ENCODE data around the gene ZNF532. TPM values are rescaled to one million over a fixed set of nuclear protein-coding genes. Genes with fewer than 3 reads are reported as not detected.

Gene ZNF532
- polyA plus RNA-seq, 1 donor (not counting 4 experiments of a cell fraction or from before 2014, with no cell fraction given) = 31.5 TPM

- Histone ChIP-seq H3K36me3 (ENCODE audit: control insufficient read depth in 2 of 2, extremely low read depth in 1 of 2, insufficient read depth in 2 of 2, low read length in 2 of 2) (no peaks in the 10 kb centered on the region), H3K9ac (ENCODE audit: control insufficient read depth, extremely low read depth, insufficient read depth, low read length) (no peak overlapping the region), H3K4me3 (ENCODE audit: control insufficient read depth in 2 of 3, extremely low read depth in 1 of 3, insufficient read depth in 2 of 3, low read depth in 1 of 3, low read length in 3 of 3) (no peak overlapping the region), H3K27me3 (ENCODE audit: control insufficient read depth, extremely low read depth, insufficient read depth, low read length) (no peaks in the 10 kb centered on the region), H3K9me3 (ENCODE audit: control insufficient read depth, low read depth, low read length) (no peaks in the 10 kb centered on the region), H3K4me2 (ENCODE audit: control insufficient read depth, extremely low read depth, insufficient read depth, low read depth, low read length) (no peak overlapping the region), H3K9me1 (ENCODE audit: control insufficient read depth, extremely low read depth, insufficient read depth, low read length) (no peaks in the 10 kb centered on the region), H3K27ac (ENCODE audit: control insufficient read depth, insufficient read depth, low read length) (no peak overlapping the region), H3K4me1 (ENCODE audit: control insufficient read depth, extremely low read depth, insufficient read depth, low read length) (peaks cover 32% of the 10 kb centered on the region), H3K79me2 (ENCODE audit: control insufficient read depth, insufficient read depth, low read length) (no peaks in the 10 kb centered on the region), H2AFZ (ENCODE audit: control insufficient read depth, low read length) (no peak overlapping the region), H4K20me1 (ENCODE audit: control insufficient read depth, extremely low read depth, insufficient read depth, low read length) (no peaks in the 10 kb centered on the region)
- FAIRE-seq = no peak
- DNase-seq (ENCODE audit: low read depth, low spot score) = no peak
- TF ChIP-seq CTCF (optimal IDR thresholded peaks at IDR 0.05 in 1 of 3, IDR thresholded peaks at IDR 0.05 in 1 of 3, conservative IDR thresholded peaks at IDR 0.05 in 1 of 3; ENCODE audit: extremely low read depth in 1 of 3, insufficient read depth in 2 of 3, low read length in 3 of 3) (no peak), EZH2 (IDR thresholded peaks at IDR 0.05; ENCODE audit: low read length) (no peak)
- dilution Hi-C loops (cut with MboI; ENCODE audit: extremely low pct_ligation_motif_present, low sequenced_read_pairs) = no loop called here
These were observed 124.6 kb downstream of the ZNF532 start for GRCh38 chr18:58989184-58989759.

- FAIRE-seq = no peak
- Histone ChIP-seq H2AFZ (ENCODE audit: control insufficient read depth, low read length) (no peak overlapping the region), H3K9ac (ENCODE audit: control insufficient read depth, extremely low read depth, insufficient read depth, low read length) (no peak overlapping the region), H3K9me3 (ENCODE audit: control insufficient read depth, low read depth, low read length) (no peaks in the 10 kb centered on the region), H3K27me3 (ENCODE audit: control insufficient read depth, extremely low read depth, insufficient read depth, low read length) (no peaks in the 10 kb centered on the region), H3K4me2 (ENCODE audit: control insufficient read depth, extremely low read depth, insufficient read depth, low read depth, low read length) (no peak overlapping the region), H3K4me3 (ENCODE audit: control insufficient read depth in 2 of 3, extremely low read depth in 1 of 3, insufficient read depth in 2 of 3, low read depth in 1 of 3, low read length in 3 of 3) (no peak overlapping the region), H3K27ac (ENCODE audit: control insufficient read depth, insufficient read depth, low read length) (no peak overlapping the region), H3K9me1 (ENCODE audit: control insufficient read depth, extremely low read depth, insufficient read depth, low read length) (no peaks in the 10 kb centered on the region), H4K20me1 (ENCODE audit: control insufficient read depth, extremely low read depth, insufficient read depth, low read length) (no peaks in the 10 kb centered on the region), H3K79me2 (ENCODE audit: control insufficient read depth, insufficient read depth, low read length) (no peaks in the 10 kb centered on the region), H3K4me1 (ENCODE audit: control insufficient read depth, extremely low read depth, insufficient read depth, low read length) (peaks cover 32% of the 10 kb centered on the region), H3K36me3 (ENCODE audit: control insufficient read depth in 2 of 2, extremely low read depth in 1 of 2, insufficient read depth in 2 of 2, low read length in 2 of 2) (no peaks in the 10 kb centered on the region)
- dilution Hi-C loops (cut with MboI; ENCODE audit: extremely low pct_ligation_motif_present, low sequenced_read_pairs) = no loop called here
- no peak for DNase-seq (ENCODE audit: low read depth, low spot score)
- TF ChIP-seq CTCF (optimal IDR thresholded peaks at IDR 0.05 in 1 of 3, IDR thresholded peaks at IDR 0.05 in 1 of 3, conservative IDR thresholded peaks at IDR 0.05 in 1 of 3; ENCODE audit: extremely low read depth in 1 of 3, insufficient read depth in 2 of 3, low read length in 3 of 3) = no peak
These were observed 126.0 kb downstream of the ZNF532 start for GRCh38 chr18:58990720-58991119.

Data from keratinocyte (primary cell).